Glutamatergic neuron (in vitro differentiated cells): ENCODE data around the gene TMEM141. TPM values are rescaled to one million over a fixed set of nuclear protein-coding genes. Genes with fewer than 3 reads are reported as not detected.
"Not testable (repeated sequence)": the region's sequence is repeated elsewhere in the genome, so short reads cannot be mapped to it uniquely, and the experiment has no call there.

ENCODE experiments used
- DNase-seq: peaks from one replicate; pipeline ENCODE4 v3.0.0; 2022
- H3K27ac Mint-ChIP-seq: one replicate; pipeline ENCODE4 v1.8.0; 2020; ENCODE audit warnings: mild to moderate bottlenecking, mixed read lengths, inconsistent platforms; ENCODE audit not compliant: unreplicated experiment
- H3K27me3 Mint-ChIP-seq: one replicate; pipeline ENCODE4 v1.8.0; 2020; ENCODE audit warnings: mild to moderate bottlenecking, moderate library complexity, mixed read lengths, inconsistent platforms; ENCODE audit not compliant: unreplicated experiment
- H3K36me3 Mint-ChIP-seq: one replicate; pipeline ENCODE4 v1.8.0; 2020; ENCODE audit warnings: mild to moderate bottlenecking, mixed read lengths, inconsistent platforms; ENCODE audit not compliant: unreplicated experiment
- H3K4me1 Mint-ChIP-seq: one replicate; pipeline ENCODE4 v1.8.0; 2020; ENCODE audit warnings: mild to moderate bottlenecking, low read depth, mixed read lengths, inconsistent platforms; ENCODE audit not compliant: unreplicated experiment
- H3K4me3 Mint-ChIP-seq: one replicate; pipeline ENCODE4 v1.8.0; 2020; ENCODE audit warnings: mild to moderate bottlenecking, mixed read lengths, inconsistent platforms; ENCODE audit not compliant: unreplicated experiment
- H3K9me3 Mint-ChIP-seq: one replicate; pipeline ENCODE4 v1.8.0; 2020; ENCODE audit warnings: mild to moderate bottlenecking, moderate library complexity, mixed read lengths, inconsistent platforms; ENCODE audit not compliant: unreplicated experiment
- CTCF ChIP-seq: fragments of 200-600 bp; sonication (generic); IDR thresholded peaks from one replicate; pipeline ENCODE4 v1.5.0; 2021; ENCODE audit not compliant: partially characterized antibody, unreplicated experiment
- total RNA-seq: library from RNA; stranded (reverse); fragmentation: NEBNext Ultra II Directional; extraction: Animal tissue kit (Norgen Biotek cat#: 25700); gene quantifications from one replicate; pipeline ENCODE4 v1.2.1, GENCODE V29; 2021; ENCODE audit not compliant: unreplicated experiment

The TMEM141 gene
- total RNA-seq, 1 donor from 2014 or later, result 46.1 TPM

GRCh38 chr9:136831002-136831719 is 40.0 kb downstream of the TMEM141 start:
- Mint-ChIP-seq H3K9me3 (peaks cover 9% of the 10 kb centered on the region), H3K4me1 (peaks cover 5% of the 10 kb centered on the region), H3K27me3 (peaks cover 15% of the 10 kb centered on the region), H3K4me3 (no peak overlapping the region), H3K27ac (no peak overlapping the region), H3K36me3 (no peaks in the 10 kb centered on the region)
- no peak for TF ChIP-seq CTCF
- peak; percentile 11 for DNase-seq

- DNase-seq, result peak; percentile 14
- H3K9me3 Mint-ChIP-seq, result peaks cover 12% of the 10 kb centered on the region
- peaks cover 18% of the 10 kb centered on the region for H3K27me3 Mint-ChIP-seq
- no peak overlapping the region for H3K27ac Mint-ChIP-seq
- no peaks in the 10 kb centered on the region for H3K36me3 Mint-ChIP-seq
- peaks cover 5% of the 10 kb centered on the region for H3K4me1 Mint-ChIP-seq
- no peak overlapping the region for H3K4me3 Mint-ChIP-seq
- no peak for TF ChIP-seq CTCF
Observed at GRCh38 chr9:136831720-136832104, 40.6 kb downstream of the TMEM141 start.

- Mint-ChIP-seq H3K27me3 (peaks cover 18% of the 10 kb centered on the region), H3K4me3 (no peak overlapping the region), H3K27ac (no peak overlapping the region), H3K4me1 (peaks cover 5% of the 10 kb centered on the region), H3K9me3 (peaks cover 13% of the 10 kb centered on the region), H3K36me3 (no peaks in the 10 kb centered on the region)
- no peak for DNase-seq
- TF ChIP-seq CTCF, result no peak
Observed at GRCh38 chr9:136832581-136832980, 41.4 kb downstream of the TMEM141 start.

- H3K27ac Mint-ChIP-seq, result peak overlapping the region; percentile 81
- DNase-seq, result peak; percentile 9
- H3K9me3 Mint-ChIP-seq, result peaks cover 13% of the 10 kb centered on the region
- not testable (repeated sequence) for H3K4me1 Mint-ChIP-seq, H3K36me3 Mint-ChIP-seq
- H3K27me3 Mint-ChIP-seq, result peaks cover 18% of the 10 kb centered on the region
- H3K4me3 Mint-ChIP-seq, result peak overlapping the region; percentile 66
Observed at GRCh38 chr9:136833381-136834048, 42.4 kb downstream of the TMEM141 start.

- Mint-ChIP-seq H3K4me1 (peaks cover 10% of the 10 kb centered on the region), H3K4me3 (no peak overlapping the region), H3K36me3 (no peaks in the 10 kb centered on the region), H3K27ac (peak overlapping the region; percentile 80), H3K9me3 (peaks cover 11% of the 10 kb centered on the region), H3K27me3 (peaks cover 18% of the 10 kb centered on the region)
- no peak for DNase-seq
- TF ChIP-seq CTCF, result no peak
Observed at GRCh38 chr9:136835162-136835931, 44.2 kb downstream of the TMEM141 start.
